Right atrium auricular region (tissue), 2 donors: ENCODE data around the gene C12orf54. TPM values are rescaled to one million over a fixed set of nuclear protein-coding genes. Genes with fewer than 3 reads are reported as not detected.
"Not testable (repeated sequence)": the region's sequence is repeated elsewhere in the genome, so short reads cannot be mapped to it uniquely, and the experiment has no call there.

ENCODE experiments used
- DNase-seq: peaks from one replicate; pipeline ENCODE4 v3.0.0-alpha.2; 2019; ENCODE audit warnings: low spot score
- H3K27ac ChIP-seq, 2 donors: fragments of 200-600 bp; sonication (generic); 1 replicate in 1 of 2; 2 replicates in 1 of 2; pipeline ENCODE4 v1.5.1; 2016 to 2019
- H3K27me3 ChIP-seq, 2 donors: fragments of 200-600 bp; sonication (generic); one replicate each; pipeline versions ENCODE4 v1.5.1 to v1.6.0; 2017 to 2019
- H3K36me3 ChIP-seq: fragments of 200-600 bp; sonication (generic); one replicate; pipeline ENCODE4 v1.5.1; 2016
- H3K4me1 ChIP-seq, 2 donors: fragments of 200-600 bp; sonication (generic); one replicate each; pipeline versions ENCODE4 v1.5.1 to v1.6.0; 2017 to 2019
- H3K4me3 ChIP-seq, 2 donors: fragments of 200-600 bp; sonication (generic); 1 replicate in 1 of 2; 2 replicates in 1 of 2; pipeline ENCODE4 v1.5.1; 2017 to 2019; ENCODE audit warnings: mild to moderate bottlenecking in 1 of 2, moderate library complexity in 1 of 2
- H3K9me3 ChIP-seq, 2 donors: fragments of 200-600 bp; sonication (generic); one replicate each; pipeline ENCODE4 v1.5.1; 2019
- total RNA-seq, 2 donors: library from RNA; depleted of rRNA; stranded (reverse); fragments of >200 nt; gene quantifications; one replicate each; pipeline ENCODE4 v1.1.0, GENCODE V29; 2016
- TF ChIP-seq, protein P1 (sequence below), 2 donors: fragments of 200-600 bp; sonication (generic); IDR thresholded peaks; one replicate each; pipeline ENCODE4 v1.5.1; 2019; ENCODE audit warnings: antibody characterized with exemption in 2 of 2

The C12orf54 gene
- total RNA-seq, 2 donors from 2014 or later = not detected

- DNase-seq = no peak
- Histone ChIP-seq H3K27ac (no peak within 1 kb of the TSS), H3K36me3 (no peaks in the 10 kb centered on the region), H3K4me3 (no peak within 1 kb of the TSS), H3K4me1 (no peaks in the 10 kb centered on the region), H3K9me3 (peaks cover 0 to 42% of the 10 kb centered on the region in 2 donors), H3K27me3 (no peaks in the 10 kb centered on the region)
- TF ChIP-seq, protein P1, sequence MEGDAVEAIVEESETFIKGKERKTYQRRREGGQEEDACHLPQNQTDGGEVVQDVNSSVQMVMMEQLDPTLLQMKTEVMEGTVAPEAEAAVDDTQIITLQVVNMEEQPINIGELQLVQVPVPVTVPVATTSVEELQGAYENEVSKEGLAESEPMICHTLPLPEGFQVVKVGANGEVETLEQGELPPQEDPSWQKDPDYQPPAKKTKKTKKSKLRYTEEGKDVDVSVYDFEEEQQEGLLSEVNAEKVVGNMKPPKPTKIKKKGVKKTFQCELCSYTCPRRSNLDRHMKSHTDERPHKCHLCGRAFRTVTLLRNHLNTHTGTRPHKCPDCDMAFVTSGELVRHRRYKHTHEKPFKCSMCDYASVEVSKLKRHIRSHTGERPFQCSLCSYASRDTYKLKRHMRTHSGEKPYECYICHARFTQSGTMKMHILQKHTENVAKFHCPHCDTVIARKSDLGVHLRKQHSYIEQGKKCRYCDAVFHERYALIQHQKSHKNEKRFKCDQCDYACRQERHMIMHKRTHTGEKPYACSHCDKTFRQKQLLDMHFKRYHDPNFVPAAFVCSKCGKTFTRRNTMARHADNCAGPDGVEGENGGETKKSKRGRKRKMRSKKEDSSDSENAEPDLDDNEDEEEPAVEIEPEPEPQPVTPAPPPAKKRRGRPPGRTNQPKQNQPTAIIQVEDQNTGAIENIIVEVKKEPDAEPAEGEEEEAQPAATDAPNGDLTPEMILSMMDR (IDR thresholded peaks at IDR 0.05) = no peak
Measured at GRCh38 chr12:48472259-48472658, 10.0 kb upstream of the C12orf54 start, which contains the start of gene ANP32D. Gene ANP32D, plus strand, starts transcription at chr12:48472559. Its CDS starts 106 bp downstream, at chr12:48472665.

- H3K36me3 ChIP-seq = no peaks in the 10 kb centered on the region
- no peaks in the 10 kb centered on the region for H3K4me1 ChIP-seq
- DNase-seq = no peak
Measured at GRCh38 chr12:48473061-48473460, 9.2 kb upstream of the C12orf54 start.

DNA sequence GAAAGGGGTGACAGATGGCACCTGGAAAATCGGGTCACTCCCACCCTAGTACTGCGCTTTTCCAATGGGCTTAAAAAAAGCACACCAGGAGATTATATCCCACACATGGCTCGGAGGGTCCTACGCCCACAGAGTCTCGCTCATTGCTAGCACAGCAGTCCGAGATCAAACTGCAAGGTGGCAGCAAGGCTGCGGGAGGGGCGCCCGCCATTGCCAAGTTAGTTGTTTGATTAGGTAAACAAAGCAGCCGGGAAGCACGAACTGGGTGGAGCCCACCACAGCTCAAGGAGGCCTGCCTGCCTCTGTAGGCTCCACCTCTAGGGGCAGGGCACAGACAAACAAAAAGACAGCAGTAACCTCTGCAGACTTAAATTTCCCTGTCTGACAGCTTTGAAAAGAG is 7.8 kb upstream of the C12orf54 start:
- H3K9me3 ChIP-seq = peaks cover 0 to 23% of the 10 kb centered on the region in 2 donors
- not testable (repeated sequence) for H3K27me3 ChIP-seq, DNase-seq, H3K4me1 ChIP-seq, H3K4me3 ChIP-seq, H3K36me3 ChIP-seq, H3K27ac ChIP-seq

More at GRCh38 chr12:48473061-48473460, 9.2 kb upstream of the C12orf54 start:
- TF ChIP-seq, protein P1 (IDR thresholded peaks at IDR 0.05) = no peak
- Histone ChIP-seq H3K4me3 (no peak overlapping the region), H3K27me3 (no peaks in the 10 kb centered on the region), H3K9me3 (peaks cover 0 to 37% of the 10 kb centered on the region in 2 donors), H3K27ac (no peak overlapping the region)

DNA sequence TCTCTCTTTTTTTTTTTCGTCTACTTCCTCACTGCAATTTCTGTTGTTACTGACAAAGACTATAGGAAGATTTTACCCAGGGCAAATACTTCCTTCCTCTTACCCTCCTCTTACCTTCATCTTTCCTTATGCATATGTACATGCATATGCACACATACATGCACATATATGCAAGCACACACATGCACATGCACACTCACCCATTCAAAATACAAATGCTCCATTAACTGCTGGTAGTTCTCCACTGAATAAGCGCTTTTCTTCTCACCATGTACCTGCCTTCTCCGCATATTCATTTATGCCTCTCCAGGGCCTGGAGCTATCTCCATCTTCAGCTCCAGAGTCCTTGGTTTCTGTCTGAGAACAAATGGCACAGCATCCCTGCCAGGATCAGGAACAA is 632 bp downstream of the C12orf54 start:
- Histone ChIP-seq H3K36me3 (no peaks in the 10 kb centered on the region), H3K9me3 (no peaks in the 10 kb centered on the region), H3K27me3 (no peaks in the 10 kb centered on the region), H3K4me3 (no peak overlapping the region), H3K27ac (no peak overlapping the region), H3K4me1 (no peaks in the 10 kb centered on the region)
- no peak for DNase-seq
- TF ChIP-seq, protein P1 (IDR thresholded peaks at IDR 0.05) = no peak

DNA sequence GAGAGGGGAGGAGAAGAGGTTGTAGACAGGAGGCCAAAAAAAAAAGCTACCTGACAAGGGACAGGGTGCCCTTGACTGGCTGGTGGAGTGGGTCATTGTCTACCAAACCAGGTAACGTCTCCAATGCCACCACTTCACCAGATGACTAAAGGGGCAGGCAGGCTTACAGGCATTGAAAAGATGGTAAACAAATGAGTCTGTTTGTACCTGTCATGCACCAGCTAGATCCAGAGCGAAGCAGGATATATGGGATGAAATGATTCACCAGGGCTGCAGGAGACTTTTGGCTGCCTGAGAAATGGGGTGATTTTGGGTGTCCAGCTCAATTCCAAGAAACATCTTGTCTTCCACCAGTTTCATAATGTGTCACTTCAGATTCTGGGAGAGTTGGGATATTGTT is 4.0 kb downstream of the C12orf54 start:
- H3K27me3 ChIP-seq = no peaks in the 10 kb centered on the region
- H3K9me3 ChIP-seq = no peaks in the 10 kb centered on the region
- H3K4me3 ChIP-seq = no peak overlapping the region
- H3K36me3 ChIP-seq = no peaks in the 10 kb centered on the region
- DNase-seq = no peak
- H3K27ac ChIP-seq = no peak overlapping the region
- H3K4me1 ChIP-seq = no peaks in the 10 kb centered on the region
- TF ChIP-seq, protein P1 (IDR thresholded peaks at IDR 0.05) = no peak

DNA sequence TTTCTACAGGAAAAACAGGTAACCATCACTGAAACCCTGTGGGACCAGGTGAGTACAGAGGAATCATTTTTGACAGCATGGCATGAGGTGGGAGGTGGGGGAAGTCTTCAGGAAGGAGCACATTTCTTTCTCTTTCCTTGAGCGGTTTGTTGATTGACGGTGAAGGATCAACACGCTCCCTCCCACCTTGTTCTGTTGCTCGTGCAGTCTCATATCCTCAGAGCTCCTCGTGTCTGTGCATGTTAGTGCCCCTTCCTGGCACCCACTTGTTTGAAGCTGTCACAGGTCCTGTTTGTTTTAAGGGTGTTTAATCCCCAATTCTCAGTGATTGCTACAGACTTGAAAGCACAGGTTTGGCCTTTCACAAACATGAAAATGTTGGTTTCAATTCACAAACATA is 4.4 kb downstream of the C12orf54 start:
- Histone ChIP-seq H3K9me3 (no peaks in the 10 kb centered on the region), H3K27me3 (no peaks in the 10 kb centered on the region), H3K27ac (no peak overlapping the region), H3K4me1 (no peaks in the 10 kb centered on the region), H3K36me3 (no peaks in the 10 kb centered on the region), H3K4me3 (no peak overlapping the region)
- TF ChIP-seq, protein P1 (IDR thresholded peaks at IDR 0.05) = no peak
- no peak for DNase-seq
